Loucy (cell line): ENCODE data around the gene ROR1.

Experiments used
- CTCF ChIP-seq: fragments of 200-600 bp; sonication (generic); conservative IDR thresholded peaks from 2 replicates; pipeline ENCODE4 v1.5.1; 2014; ENCODE audit warnings: mild to moderate bottlenecking, antibody characterized with exemption, low read length
- EZH2phosphoT487 ChIP-seq: fragments of 200-600 bp; IDR thresholded peaks from 2 replicates; pipeline ENCODE4 v1.6.1; 2018; ENCODE audit warnings: antibody characterized with exemption, mild to moderate bottlenecking, moderate library complexity, borderline replicate concordance

DNA sequence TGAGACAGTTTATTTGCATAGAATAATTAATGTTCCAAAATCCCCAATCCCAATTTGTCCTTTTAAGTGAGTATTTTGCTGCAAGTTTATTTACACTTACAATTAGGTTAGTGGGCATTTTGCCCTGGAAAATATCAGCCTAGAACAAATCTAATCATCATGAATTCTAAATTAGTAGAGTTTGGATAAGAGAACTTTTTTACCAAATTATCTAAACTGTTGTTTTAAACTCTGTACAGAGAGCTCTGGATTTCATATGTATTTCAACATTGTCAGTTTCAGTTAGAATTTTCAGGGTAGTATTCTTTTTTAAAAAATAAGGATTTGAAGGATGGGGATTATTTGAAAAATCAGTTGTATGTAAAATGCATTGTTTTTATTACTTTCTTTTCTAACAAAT is 401.8 kb downstream of the ROR1 start:
- TF ChIP-seq CTCF (no peak), EZH2phosphoT487 (no peak)
